Activated effector memory CD4-positive, alpha-beta T cell treated with Interleukin-2 at 50 U/mL for 16 hours (primary cell): ENCODE measurements around the gene REEP3.
"Not testable (repeated sequence)": the region's sequence is repeated elsewhere in the genome, so short reads cannot be mapped to it uniquely, and the experiment has no call there.

Experiments
- DNase-seq: peaks from one replicate; pipeline ENCODE4 v3.0.0-alpha.2; 2020

Gene REEP3

GRCh38 chr10:63633677-63634487 lies 112.7 kb downstream of the REEP3 start:
- no peak for DNase-seq

GRCh38 chr10:63634488-63635065 lies 113.4 kb downstream of the REEP3 start:
- DNase-seq: no peak

- no peak for DNase-seq
Observed at GRCh38 chr10:63636812-63637211, 115.6 kb downstream of the REEP3 start.

- no peak for DNase-seq
Observed at GRCh38 chr10:63637901-63638327, 116.7 kb downstream of the REEP3 start.

- DNase-seq: no peak
Observed at GRCh38 chr10:63641366-63641765, 120.2 kb downstream of the REEP3 start.

DNA sequence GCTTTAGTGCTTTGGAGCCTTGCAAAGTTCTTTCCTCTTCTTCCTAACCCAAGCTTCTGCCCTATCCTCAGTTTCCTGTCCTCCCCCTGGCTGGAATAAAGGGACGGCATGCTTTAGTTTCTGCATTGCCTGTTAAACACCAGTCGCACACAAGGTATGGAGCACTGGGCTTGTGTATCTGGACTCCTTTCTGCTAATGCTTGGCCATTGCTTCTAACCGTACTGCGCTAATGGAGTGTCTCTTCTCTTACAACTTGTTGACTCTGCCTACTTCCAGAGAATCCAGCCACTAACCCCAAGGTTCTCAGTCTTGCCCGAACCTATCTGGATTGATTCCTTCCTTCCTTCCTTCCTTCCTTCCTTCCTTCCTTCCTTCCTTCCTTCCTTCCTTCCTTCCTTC lies 120.6 kb downstream of the REEP3 start:
- DNase-seq: no peak

- no peak for DNase-seq
Observed at GRCh38 chr10:63642808-63643207, 121.6 kb downstream of the REEP3 start.

DNA sequence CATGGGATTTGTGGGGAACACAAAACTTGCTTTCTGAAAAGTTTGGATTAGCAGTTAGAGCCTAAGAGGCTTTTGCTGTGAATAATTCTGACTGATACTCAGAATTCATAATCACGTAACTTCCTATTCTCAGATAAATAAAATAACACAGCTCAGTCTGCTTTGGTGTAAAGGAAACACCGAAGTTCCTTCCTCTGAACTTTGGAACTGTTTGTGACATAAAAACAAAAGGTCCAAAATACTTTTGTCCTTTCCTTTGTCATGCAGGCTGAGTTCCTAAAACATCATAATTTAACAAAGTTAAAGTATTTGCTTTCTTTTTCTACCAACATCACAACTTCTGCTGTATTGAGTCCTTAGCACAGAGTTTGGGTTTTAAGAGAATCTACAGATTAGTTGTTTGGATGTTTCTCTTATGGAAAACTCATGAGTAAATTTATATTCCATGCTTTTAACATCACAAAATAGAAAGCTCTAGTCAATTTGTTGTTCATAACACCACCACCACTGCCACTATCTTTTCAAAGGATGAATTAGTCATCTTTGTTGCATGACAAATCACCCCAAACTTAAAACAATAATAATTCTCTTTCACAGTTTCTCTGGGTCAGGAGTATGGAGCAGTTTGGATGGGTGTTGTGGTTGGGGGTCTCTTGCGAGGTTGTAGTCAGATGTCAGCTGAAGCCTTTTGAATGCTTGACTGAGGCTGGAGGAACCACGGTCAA lies 123.4 kb downstream of the REEP3 start:
- DNase-seq: no peak

DNA sequence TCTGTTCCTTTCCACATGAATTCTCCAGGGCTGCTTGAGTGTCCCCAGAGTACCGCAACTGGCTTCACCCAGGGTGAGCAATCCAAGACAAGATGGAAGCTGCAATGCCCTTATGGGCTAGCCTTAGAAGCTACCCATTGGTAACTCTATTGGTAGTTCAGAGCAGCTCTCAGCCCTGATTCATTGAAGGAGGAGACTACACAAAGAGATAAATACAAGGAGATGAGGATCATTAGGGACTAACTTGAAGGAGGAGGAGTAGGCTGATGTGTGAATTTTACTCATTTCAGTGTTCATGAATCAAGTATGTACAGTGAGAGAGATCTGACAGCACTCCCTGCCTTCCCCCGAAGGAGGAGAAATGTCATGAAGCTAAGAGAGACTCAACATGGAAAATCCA lies 124.0 kb downstream of the REEP3 start:
- DNase-seq: no peak

DNA sequence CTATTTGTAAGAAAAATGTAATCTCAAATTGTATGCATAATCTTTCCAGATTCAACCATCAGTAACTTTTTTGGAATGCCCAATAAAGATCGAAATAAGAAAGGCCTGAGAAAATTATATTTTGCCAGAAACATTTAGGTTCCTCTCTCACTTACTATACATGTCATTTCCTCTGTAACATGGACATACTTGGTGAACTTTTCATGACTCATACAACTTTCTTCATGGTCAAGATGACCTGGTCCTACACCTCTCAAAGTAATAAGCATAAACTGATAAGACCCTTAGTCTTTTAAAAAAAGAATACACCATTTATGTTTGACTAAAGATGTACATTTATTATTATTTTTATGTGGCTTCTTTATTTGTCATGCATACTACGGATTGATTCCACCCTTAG lies 125.3 kb downstream of the REEP3 start:
- no peak for DNase-seq

- no peak for DNase-seq
Observed at GRCh38 chr10:63651864-63652263, 130.7 kb downstream of the REEP3 start.

- no peak for DNase-seq
Observed at GRCh38 chr10:63653747-63654146, 132.5 kb downstream of the REEP3 start.

GRCh38 chr10:63657761-63658160 lies 136.6 kb downstream of the REEP3 start:
- DNase-seq: no peak

DNA sequence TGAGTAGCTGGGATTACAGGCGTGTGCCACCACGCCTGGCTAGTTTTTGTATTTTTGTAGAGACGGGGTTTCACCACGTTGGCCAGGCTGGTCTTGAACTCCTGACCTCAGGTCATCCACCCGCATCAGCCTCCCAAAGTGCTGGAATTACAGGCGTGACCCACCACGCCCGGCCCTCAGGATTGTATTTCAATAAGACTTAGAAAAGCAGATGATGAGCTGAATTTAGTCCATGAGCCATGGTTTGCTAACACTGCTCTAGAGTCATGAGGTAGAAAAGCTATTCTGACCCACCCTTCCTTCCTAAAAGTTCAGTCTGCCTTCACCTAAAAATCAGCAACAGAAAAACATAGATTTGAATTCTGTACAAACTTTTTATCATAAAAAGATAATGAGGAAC lies 139.7 kb downstream of the REEP3 start:
- DNase-seq: not testable (repeated sequence)

DNA sequence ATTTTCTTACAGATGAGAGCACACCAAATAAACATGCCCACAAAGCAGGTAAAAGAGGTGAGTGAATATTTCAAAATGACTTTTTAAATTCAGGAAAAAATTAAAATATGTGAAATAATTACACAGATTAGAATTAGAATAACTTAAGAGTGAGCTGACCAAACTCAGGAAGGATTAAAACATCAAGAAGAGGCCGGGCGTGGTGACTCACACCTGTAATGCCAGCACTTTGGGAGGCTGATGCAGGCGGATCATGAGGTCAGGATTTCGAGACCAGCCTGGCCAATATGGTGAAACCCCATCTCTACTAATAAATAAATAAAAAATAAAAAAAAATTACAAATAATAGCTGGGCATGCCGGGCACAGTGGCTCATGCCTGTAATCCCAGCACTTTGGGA lies 140.1 kb downstream of the REEP3 start:
- DNase-seq: no peak

GRCh38 chr10:63664341-63664885 lies 143.2 kb downstream of the REEP3 start:
- no peak for DNase-seq

DNA sequence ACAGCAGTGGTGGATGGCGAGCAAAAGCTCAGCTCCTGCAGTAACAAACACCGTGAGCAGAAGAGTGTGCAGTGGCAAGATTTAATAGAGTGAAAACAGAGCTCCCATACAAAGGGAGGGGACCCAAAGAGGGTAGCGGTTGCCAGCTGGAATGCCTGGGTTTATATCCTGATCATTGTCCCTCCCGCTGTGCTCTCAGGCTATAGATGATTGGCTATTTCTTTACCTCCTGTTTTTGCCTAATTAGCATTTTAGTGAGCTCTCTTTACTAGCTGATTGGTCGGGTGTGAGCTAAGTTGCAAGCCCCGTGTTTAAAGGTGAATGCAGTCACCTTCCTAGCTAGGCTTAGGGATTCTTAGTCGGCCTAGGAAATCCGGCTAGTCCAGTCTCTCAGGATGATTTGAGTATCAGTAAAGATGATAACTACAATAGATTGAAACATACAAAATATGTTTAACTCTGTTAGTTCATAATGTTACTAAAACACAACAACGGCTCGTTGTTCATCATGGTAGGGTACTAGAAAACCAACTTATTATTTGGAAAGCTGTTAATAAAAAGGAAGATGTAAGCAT lies 143.9 kb downstream of the REEP3 start:
- DNase-seq: not testable (repeated sequence)

DNA sequence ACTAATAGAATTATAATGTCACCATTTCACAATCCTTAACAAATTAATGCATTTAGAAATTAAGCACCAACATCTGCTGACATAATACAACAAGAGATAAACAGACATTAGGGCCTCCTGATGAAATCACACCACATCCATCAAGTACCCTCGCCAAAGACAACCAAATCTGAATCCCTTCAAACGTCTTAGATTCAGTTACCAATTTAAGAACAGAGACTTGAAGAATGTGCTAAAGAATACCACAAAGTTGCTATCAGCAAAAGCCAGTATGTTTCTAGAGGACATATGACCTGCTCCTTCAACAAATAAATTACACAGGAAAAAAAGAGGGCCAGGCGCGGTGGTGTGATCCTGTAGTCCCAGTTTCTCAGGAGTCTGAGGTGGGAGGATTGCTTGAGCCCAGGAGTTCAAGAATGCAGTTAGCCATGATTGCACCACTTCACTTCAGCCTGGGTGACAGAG lies 144.5 kb downstream of the REEP3 start:
- DNase-seq: no peak

DNA sequence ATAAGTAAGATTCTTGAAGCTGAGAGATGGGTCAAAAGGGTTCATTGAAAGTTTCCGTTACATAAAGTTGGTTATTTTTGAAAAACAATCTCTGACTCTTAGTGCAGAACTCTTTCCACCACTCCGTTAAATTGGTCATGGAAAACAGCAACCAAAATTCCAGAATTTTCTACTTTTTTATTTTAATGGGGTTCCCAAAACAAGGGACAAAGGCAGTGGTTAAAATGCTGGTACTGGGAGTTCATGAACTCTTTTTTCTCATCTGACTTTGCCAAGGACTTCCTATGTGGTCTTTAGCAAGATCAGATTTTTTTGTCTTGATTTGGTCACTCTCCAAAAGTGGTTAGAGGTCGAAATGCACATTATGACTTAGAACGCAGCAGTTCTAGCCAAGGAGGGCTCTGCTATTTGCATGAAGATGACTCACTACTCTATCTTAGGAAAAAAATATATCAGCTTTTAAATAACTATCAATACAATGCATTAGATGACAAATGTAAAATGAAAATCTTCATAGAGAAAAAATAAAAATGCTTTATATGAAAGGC lies 145.7 kb downstream of the REEP3 start:
- DNase-seq: no peak

- no peak for DNase-seq
Observed at GRCh38 chr10:63667596-63668480, 146.6 kb downstream of the REEP3 start.

- no peak for DNase-seq
Observed at GRCh38 chr10:63670291-63670898, 149.2 kb downstream of the REEP3 start.
